ENCODE measurements around the gene AGBL1.

- TF ChIP-seq EZH2 (IDR thresholded peaks at IDR 0.05; ENCODE audit: insufficient read depth, poor library complexity, severe bottlenecking) = no peak
- TF ChIP-seq EZH2phosphoT487 (IDR thresholded peaks at IDR 0.05; ENCODE audit: insufficient read depth, low read depth) = no peak
Measured at GRCh38 chr15:86259589-86259988, 179.9 kb downstream of the AGBL1 start.

Measured in GM23248 (cell line).